Measurements from ENCODE around the gene SLC50A1. TPM values are rescaled to one million over a fixed set of nuclear protein-coding genes. Genes with fewer than 3 reads are reported as not detected.
A peak's percentile ranks its signal among the peaks of the same experiment; 100 is the strongest.

Gene SLC50A1
- polyA plus RNA-seq, 1 experiment: 47.4 TPM

DNA sequence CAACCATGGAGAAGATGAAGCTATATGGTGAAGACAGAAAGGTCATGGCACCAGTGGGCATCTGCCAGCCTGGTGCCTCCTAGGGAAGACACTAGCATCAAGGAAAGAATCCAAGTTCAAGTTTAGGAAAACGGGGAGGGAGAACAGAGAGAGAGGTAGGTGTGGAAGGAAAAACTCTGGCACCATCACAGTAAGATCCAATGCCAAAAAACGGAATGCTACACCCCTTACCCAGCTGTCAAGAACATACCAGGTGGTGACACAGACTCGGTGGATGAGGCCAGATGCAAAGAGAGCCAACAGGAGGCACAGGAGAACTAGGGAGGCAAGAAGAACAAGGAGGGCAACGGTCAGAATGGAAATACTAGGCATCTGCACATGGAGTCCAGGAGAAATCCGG is 33.9 kb downstream of the SLC50A1 start:
- CTCF ChIA-PET: interaction anchor here (0.6 to 11.3 kb wide), 6 partner anchors 33 to 84 kb away, joined by 3 to 259 read pairs (median 23); partner anchors contain the start of gene SLC50A1
- Histone ChIP-seq H3K36me3 (ENCODE audit: control insufficient read depth, insufficient read depth, low read length) (peaks cover 2% of the 10 kb centered on the region; the same call in 1 of the 2 replicates), H3K4me3 (ENCODE audit: low read depth, low read length) (no peak overlapping the region), H3K27me3 (ENCODE audit: control insufficient read depth, insufficient read depth, low read length) (peaks cover 4% of the 10 kb centered on the region; the same call in 1 of the 2 replicates)
- TF ChIP-seq, protein P1, sequence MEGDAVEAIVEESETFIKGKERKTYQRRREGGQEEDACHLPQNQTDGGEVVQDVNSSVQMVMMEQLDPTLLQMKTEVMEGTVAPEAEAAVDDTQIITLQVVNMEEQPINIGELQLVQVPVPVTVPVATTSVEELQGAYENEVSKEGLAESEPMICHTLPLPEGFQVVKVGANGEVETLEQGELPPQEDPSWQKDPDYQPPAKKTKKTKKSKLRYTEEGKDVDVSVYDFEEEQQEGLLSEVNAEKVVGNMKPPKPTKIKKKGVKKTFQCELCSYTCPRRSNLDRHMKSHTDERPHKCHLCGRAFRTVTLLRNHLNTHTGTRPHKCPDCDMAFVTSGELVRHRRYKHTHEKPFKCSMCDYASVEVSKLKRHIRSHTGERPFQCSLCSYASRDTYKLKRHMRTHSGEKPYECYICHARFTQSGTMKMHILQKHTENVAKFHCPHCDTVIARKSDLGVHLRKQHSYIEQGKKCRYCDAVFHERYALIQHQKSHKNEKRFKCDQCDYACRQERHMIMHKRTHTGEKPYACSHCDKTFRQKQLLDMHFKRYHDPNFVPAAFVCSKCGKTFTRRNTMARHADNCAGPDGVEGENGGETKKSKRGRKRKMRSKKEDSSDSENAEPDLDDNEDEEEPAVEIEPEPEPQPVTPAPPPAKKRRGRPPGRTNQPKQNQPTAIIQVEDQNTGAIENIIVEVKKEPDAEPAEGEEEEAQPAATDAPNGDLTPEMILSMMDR (IDR thresholded peaks at IDR 0.05; ENCODE audit: insufficient read depth, low read depth, low read length): no peak
- POLR2A ChIA-PET: no interaction called here
- no peak for DNase-seq (ENCODE audit: low read depth)

DNA sequence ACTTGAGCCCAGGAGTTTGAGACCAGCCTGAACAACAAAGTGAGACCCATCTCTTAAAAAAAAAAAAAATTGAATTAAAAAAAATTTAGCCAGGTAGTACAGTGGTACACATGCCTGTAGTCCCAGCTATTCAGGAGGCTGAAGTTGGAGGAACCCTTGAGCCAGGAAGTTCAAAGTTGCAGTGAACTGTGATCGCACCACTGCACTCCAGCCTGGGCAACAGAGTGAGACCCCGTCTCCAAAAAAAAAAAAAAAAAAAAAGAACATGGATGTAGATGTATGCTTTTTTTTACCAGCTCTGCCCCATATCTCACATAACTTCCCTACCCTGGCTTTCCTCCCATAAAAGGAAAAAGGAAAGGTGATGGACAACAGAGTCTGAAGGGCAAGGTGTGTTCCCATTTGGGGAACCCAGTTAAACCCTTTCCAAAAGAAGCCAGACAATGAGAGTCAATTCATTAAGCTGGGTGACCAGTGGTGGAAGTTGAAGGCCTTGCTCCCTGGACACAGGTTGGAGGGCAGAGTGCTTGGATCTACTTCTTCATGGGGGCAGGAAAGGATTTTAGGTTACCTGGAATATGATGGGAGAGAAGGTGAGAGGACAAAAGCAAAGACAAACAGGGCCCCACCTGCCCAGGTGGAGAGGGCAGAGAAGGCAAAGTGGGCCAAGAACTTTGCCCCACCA is 34.6 kb downstream of the SLC50A1 start:
- Histone ChIP-seq H3K36me3 (ENCODE audit: control insufficient read depth, insufficient read depth, low read length) (peaks cover 2% of the 10 kb centered on the region; the same call in 1 of the 2 replicates), H3K4me3 (ENCODE audit: low read depth, low read length) (no peak overlapping the region), H3K27me3 (ENCODE audit: control insufficient read depth, insufficient read depth, low read length) (peaks cover 4% of the 10 kb centered on the region; the same call in 1 of the 2 replicates)
- no peak for DNase-seq (ENCODE audit: low read depth)
- TF ChIP-seq, protein P1 (IDR thresholded peaks at IDR 0.05; ENCODE audit: insufficient read depth, low read depth, low read length): no peak
- CTCF ChIA-PET: interaction anchor here (0.6 to 11.3 kb wide), 4 partner anchors 23 to 85 kb away, joined by 3 to 259 read pairs (median 26); no protein-coding TSS in a partner anchor
- POLR2A ChIA-PET: no interaction called here

DNA sequence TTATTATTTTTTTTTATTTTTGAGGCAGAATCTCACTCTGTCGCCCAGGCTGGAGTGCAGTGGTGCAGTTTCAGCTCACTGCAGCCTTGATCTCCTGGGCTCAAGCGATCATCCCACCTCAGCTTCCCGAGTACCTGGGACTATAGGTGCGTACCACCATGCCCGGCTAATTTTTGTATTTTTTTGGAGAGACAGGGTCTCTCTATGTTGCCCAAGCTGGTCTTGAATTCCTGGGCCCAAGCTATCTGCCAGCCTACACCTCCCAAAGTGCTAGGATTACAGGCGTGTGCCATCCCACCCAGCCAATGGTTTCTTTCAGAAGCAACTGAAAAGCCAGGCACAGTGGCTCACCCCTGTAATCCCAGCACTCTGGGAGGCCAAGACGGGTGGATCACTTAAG is 35.2 kb downstream of the SLC50A1 start:
- no peak for DNase-seq (ENCODE audit: low read depth)
- no peak overlapping the region for H3K4me3 ChIP-seq (ENCODE audit: low read depth, low read length)
- peaks cover 4% of the 10 kb centered on the region; the same call in 1 of the 2 replicates for H3K27me3 ChIP-seq (ENCODE audit: control insufficient read depth, insufficient read depth, low read length)
- POLR2A ChIA-PET: no interaction called here
- H3K36me3 ChIP-seq (ENCODE audit: control insufficient read depth, insufficient read depth, low read length): peaks cover 2% of the 10 kb centered on the region; the same call in 1 of the 2 replicates
- TF ChIP-seq, protein P1 (IDR thresholded peaks at IDR 0.05; ENCODE audit: insufficient read depth, low read depth, low read length): no peak
- CTCF ChIA-PET: interaction anchor here (1.7 to 11.3 kb wide), 3 partner anchors 23 to 85 kb away, joined by 5 to 259 read pairs (median 46); no protein-coding TSS in a partner anchor

DNA sequence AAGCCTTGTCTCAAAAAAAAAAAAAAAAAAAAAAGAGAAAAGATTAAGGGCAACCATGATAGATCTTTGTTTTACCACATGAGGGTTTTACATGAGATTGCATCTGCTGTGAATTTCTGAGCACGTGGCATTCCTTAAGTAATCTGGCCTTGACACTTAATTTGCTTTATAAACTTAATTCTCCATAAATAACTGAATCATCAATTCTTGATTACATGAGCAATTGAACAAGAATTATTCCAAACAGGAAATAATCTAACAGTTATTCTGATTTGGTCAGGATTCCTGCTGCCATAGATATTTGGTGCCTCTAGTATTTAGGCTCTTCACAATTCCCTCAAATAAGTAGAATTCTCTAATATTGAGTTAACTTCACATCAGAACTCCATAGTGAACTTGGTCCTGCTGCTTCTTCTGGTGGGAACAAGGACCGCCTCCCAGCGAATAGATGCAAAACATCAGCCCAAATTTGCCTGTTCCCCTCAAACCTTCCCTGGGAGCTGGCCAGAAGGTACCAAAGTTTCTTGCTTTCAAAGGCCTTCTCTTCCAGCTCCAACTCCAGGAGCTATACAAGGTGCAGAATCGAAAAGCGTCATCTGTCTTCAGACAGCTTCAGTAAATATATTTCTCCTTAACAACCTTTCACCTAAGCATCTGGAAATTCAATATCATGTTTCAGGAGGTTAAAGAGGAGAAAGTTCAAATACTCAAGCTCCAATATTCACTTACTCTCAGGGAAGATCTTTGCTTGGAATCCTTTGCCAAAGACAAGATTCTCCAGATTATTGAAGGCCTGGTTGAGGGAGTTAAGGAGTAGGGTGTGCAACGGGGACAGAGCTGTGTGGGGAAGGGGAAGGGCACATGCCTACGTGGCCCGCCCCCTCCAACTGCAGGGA is 36.4 kb downstream of the SLC50A1 start:
- CTCF ChIA-PET: interaction anchor here (0.8 to 11.3 kb wide), 22 partner anchors 9 to 198 kb away, joined by 3 to 259 read pairs (median 6); partner anchors contain the start of genes ADAM15, CKS1B, SLC50A1 and THBS3
- DNase-seq (ENCODE audit: low read depth): no peak
- POLR2A ChIA-PET: no interaction called here

More for the DNA sequence above, 36.4 kb downstream of the SLC50A1 start:
- TF ChIP-seq, protein P1 (IDR thresholded peaks at IDR 0.05; ENCODE audit: insufficient read depth, low read depth, low read length): no peak
- Histone ChIP-seq H3K36me3 (ENCODE audit: control insufficient read depth, insufficient read depth, low read length) (peaks cover 6% of the 10 kb centered on the region), H3K27me3 (ENCODE audit: control insufficient read depth, insufficient read depth, low read length) (no peaks in the 10 kb centered on the region), H3K4me3 (ENCODE audit: low read depth, low read length) (peak overlapping the region; percentile 97)

Measured in BJ (cell line).